Measurements from ENCODE around the gene HIVEP3.

HIVEP3 gene

GRCh38 chr1:41888756-41889155 is 30.0 kb downstream of the HIVEP3 start:
- no peak overlapping the region for H2AFZ ChIP-seq (ENCODE audit: low read length)
- no peak for DNase-seq
- no peak overlapping the region for H3K27ac ChIP-seq (ENCODE audit: low read length)

GRCh38 chr1:41887365-41887764 is 31.4 kb downstream of the HIVEP3 start:
- Histone ChIP-seq H3K9ac (ENCODE audit: low read length) (no peak overlapping the region), H3K4me1 (ENCODE audit: low read length) (peaks cover 29% of the 10 kb centered on the region), H3K4me2 (ENCODE audit: low read depth, low read length) (no peak overlapping the region), H3K79me2 (ENCODE audit: low read length) (peaks cover 4% of the 10 kb centered on the region; the same call in 1 of the 2 replicates), H3K27ac (ENCODE audit: low read length) (no peak overlapping the region), H3F3A (ENCODE audit: insufficient read depth, low read length) (peaks cover 16% of the 10 kb centered on the region), H3K36me3 (replicated peaks; ENCODE audit: insufficient read depth, low read length) (no peaks in the 10 kb centered on the region), H3K9me3 (replicated peaks; ENCODE audit: insufficient read depth, low read length) (no peaks in the 10 kb centered on the region), H3K9me2 (replicated peaks; ENCODE audit: insufficient read depth, low read length) (no peaks in the 10 kb centered on the region), H4K20me1 (ENCODE audit: insufficient read depth, low read length) (no peaks in the 10 kb centered on the region), H3K27me3 (replicated peaks; ENCODE audit: insufficient read depth, low read length) (no peaks in the 10 kb centered on the region), H2AFZ (ENCODE audit: low read length) (no peak overlapping the region), H3K4me3 (ENCODE audit: low read length) (no peak overlapping the region)
- DNase-seq: no peak
- TF ChIP-seq EZH2 (optimal IDR thresholded peaks at IDR 0.05; ENCODE audit: low read depth, low read length) (no peak), EZH2phosphoT487 (IDR thresholded peaks at IDR 0.05; ENCODE audit: low read length) (no peak)
- TF ChIP-seq, protein P1, sequence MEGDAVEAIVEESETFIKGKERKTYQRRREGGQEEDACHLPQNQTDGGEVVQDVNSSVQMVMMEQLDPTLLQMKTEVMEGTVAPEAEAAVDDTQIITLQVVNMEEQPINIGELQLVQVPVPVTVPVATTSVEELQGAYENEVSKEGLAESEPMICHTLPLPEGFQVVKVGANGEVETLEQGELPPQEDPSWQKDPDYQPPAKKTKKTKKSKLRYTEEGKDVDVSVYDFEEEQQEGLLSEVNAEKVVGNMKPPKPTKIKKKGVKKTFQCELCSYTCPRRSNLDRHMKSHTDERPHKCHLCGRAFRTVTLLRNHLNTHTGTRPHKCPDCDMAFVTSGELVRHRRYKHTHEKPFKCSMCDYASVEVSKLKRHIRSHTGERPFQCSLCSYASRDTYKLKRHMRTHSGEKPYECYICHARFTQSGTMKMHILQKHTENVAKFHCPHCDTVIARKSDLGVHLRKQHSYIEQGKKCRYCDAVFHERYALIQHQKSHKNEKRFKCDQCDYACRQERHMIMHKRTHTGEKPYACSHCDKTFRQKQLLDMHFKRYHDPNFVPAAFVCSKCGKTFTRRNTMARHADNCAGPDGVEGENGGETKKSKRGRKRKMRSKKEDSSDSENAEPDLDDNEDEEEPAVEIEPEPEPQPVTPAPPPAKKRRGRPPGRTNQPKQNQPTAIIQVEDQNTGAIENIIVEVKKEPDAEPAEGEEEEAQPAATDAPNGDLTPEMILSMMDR (IDR thresholded peaks at IDR 0.05; ENCODE audit: low read length): no peak

More at GRCh38 chr1:41888756-41889155, 30.0 kb downstream of the HIVEP3 start:
- TF ChIP-seq, protein P1 (IDR thresholded peaks at IDR 0.05; ENCODE audit: low read length): no peak
- TF ChIP-seq EZH2 (optimal IDR thresholded peaks at IDR 0.05; ENCODE audit: low read depth, low read length) (no peak), EZH2phosphoT487 (IDR thresholded peaks at IDR 0.05; ENCODE audit: low read length) (no peak)
- no peak overlapping the region for H3K4me2 ChIP-seq (ENCODE audit: low read depth, low read length)
- H3K27me3 ChIP-seq (replicated peaks; ENCODE audit: insufficient read depth, low read length): no peaks in the 10 kb centered on the region
- H3K4me3 ChIP-seq (ENCODE audit: low read length): no peak overlapping the region
- H3K79me2 ChIP-seq (ENCODE audit: low read length): peaks cover 8% of the 10 kb centered on the region; the same call in 1 of the 2 replicates
- peaks cover 25% of the 10 kb centered on the region for H3K4me1 ChIP-seq (ENCODE audit: low read length)
- H3K36me3 ChIP-seq (replicated peaks; ENCODE audit: insufficient read depth, low read length): no peaks in the 10 kb centered on the region
- no peaks in the 10 kb centered on the region for H3K9me2 ChIP-seq (replicated peaks; ENCODE audit: insufficient read depth, low read length)
- no peaks in the 10 kb centered on the region for H3K9me3 ChIP-seq (replicated peaks; ENCODE audit: insufficient read depth, low read length)
- H3F3A ChIP-seq (ENCODE audit: insufficient read depth, low read length): peaks cover 19% of the 10 kb centered on the region
- H4K20me1 ChIP-seq (ENCODE audit: insufficient read depth, low read length): no peaks in the 10 kb centered on the region
- H3K9ac ChIP-seq (ENCODE audit: low read length): no peak overlapping the region

DNA sequence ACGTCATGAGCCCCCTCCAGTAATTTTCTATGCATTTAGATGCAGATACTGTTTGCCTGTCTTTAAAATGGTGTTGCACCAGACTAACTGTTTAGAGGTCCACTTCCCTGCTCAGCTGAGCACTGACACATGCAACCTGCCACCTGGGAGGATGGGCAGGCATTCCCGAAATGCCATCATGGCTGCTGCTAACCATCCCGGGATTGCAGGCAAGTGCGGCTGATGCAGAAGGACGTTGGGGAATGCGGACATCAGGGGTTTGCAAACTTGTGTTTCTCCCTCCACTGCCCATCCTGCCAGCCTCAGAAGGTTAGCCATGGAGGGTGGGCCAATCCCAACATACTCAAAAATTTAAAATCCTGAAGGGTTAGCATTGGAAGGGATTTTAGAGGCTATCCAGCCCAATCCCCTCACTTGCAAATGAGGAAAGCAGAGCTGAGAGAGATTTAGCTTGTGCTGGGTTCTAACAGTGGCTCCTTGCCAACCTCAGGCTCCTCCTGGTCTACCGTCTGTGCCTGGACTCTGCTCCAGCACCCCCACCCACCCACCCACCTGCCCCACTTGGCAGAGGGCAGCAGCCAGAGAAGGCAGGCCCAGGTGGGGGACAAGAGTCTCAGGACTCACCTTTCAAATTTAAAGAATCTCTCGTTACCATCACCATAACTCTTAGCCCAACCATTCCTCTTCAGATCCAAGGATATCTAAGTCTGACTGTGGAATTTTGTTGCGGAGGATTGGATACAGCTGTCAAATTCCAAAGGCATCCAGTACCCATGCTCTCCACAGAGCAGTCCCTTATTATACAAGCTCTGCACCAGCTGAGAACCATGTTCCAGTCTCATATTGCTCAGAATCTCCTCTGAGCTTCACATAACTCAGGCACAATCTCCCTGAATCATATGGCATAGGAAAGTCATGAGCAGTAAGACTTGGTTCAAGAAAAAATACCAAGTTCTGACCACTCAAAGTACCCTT is 34.2 kb downstream of the HIVEP3 start:
- Histone ChIP-seq H3K9me2 (replicated peaks; ENCODE audit: insufficient read depth, low read length) (no peaks in the 10 kb centered on the region), H3K4me2 (ENCODE audit: low read depth, low read length) (no peak overlapping the region), H3K27ac (ENCODE audit: low read length) (no peak overlapping the region), H3K4me1 (ENCODE audit: low read length) (peaks cover 27% of the 10 kb centered on the region), H2AFZ (ENCODE audit: low read length) (no peak overlapping the region), H3K36me3 (replicated peaks; ENCODE audit: insufficient read depth, low read length) (no peaks in the 10 kb centered on the region), H3K9ac (ENCODE audit: low read length) (no peak overlapping the region), H4K20me1 (ENCODE audit: insufficient read depth, low read length) (no peaks in the 10 kb centered on the region), H3K9me3 (replicated peaks; ENCODE audit: insufficient read depth, low read length) (no peaks in the 10 kb centered on the region), H3K79me2 (ENCODE audit: low read length) (no peaks in the 10 kb centered on the region), H3F3A (ENCODE audit: insufficient read depth, low read length) (peaks cover 7% of the 10 kb centered on the region; the same call in 1 of the 2 replicates), H3K4me3 (ENCODE audit: low read length) (no peak overlapping the region), H3K27me3 (replicated peaks; ENCODE audit: insufficient read depth, low read length) (no peaks in the 10 kb centered on the region)
- no peak for DNase-seq
- TF ChIP-seq EZH2 (optimal IDR thresholded peaks at IDR 0.05; ENCODE audit: low read depth, low read length) (no peak), EZH2phosphoT487 (IDR thresholded peaks at IDR 0.05; ENCODE audit: low read length) (no peak)
- TF ChIP-seq, protein P1 (IDR thresholded peaks at IDR 0.05; ENCODE audit: low read length): no peak
